HG03460 (cell line): ENCODE measurements around the gene PLEKHN1.
"Not testable (repeated sequence)": the region's sequence is repeated elsewhere in the genome, so short reads cannot be mapped to it uniquely, and the experiment has no call there.

Experiments used
- ATAC-seq: cut with Tn5 transposase; IDR thresholded peaks from one replicate; pipeline ENCODE4 v1.9.1; 2021; ENCODE audit not compliant: unreplicated experiment

The PLEKHN1 gene

DNA sequence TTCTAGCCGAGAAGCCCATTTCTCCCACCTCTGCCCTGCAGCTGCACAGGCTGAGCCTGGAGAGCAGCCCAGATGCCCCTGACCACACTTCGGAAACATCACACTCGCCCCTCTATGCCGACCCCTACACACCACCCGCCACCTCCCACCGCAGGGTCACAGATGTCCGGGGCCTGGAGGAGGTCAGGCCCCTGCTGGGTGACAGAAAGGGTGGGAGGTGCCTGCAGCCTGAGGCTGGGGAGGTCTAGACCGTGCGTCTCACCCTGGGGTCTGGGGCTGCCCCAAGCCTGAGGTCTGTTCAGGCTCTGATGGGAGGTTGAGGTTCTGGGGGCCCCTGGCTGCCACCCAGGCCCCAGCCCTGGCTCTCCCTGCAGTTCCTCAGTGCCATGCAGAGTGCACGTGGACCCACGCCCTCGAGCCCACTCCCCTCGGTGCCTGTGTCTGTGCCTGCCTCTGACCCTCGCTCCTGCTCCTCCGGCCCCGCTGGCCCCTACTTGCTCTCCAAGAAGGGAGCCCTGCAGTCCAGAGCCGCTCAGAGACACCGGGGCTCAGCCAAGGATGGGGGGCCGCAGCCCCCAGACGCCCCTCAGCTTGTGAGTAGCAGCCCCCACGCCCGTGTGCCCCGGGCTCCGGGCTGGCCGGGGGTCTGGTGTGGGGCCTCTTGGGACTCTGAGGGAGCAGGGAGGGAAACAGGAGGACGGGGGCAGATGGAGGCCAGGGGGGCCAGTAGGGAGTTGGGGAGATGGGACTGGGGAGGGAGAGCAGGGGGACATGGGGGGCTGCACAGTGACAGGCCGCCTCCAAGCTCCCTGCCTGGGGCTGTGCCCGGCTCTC is 7.4 kb downstream of the PLEKHN1 start:
- ATAC-seq = no peak

DNA sequence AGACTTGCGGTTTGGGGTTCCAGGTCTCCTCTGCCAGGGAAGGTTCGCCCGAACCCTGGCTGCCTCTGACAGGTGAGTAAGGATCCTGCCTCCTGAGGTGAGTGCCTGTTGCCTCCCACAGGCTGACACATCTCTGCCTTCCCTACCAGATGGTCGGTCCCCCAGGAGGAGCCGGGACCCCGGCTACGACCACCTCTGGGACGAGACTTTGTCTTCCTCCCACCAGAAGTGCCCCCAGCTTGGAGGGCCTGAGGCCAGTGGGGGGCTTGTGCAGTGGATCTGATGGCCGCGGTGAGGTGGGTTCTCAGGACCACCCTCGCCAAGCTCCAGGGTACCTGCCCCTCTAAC is 8.0 kb downstream of the PLEKHN1 start:
- no peak for ATAC-seq

DNA sequence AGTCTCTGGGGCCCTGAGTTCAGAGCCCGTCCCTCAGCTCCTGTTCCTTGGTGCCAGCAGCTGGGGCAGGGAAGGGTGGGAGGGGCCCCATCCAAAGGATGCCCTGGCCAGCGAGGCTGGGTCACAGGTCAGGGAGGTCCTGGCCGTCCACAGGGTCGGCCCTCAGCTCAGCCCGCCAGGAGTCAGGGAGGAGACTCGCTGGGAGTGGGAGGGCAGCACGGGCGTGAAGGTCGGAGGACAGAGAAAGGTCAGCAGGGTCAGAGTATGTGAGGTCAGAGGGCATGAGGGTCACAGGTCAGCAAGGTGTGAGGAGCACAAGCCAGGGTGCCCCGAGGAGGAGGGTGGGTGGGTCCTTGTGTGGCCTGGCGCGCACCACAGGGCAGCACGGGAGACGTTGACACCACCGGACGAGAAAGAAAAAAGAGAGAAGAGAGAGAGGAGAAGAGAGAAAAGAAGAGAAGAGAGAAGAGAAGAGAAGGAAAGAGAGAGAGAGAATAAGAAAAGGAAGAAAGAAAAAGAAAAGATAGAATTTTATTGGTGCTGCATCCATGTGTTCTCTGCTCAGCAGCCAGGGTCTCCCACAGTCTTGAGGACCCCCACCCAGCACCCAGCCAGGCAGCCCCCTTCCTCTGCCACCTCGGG is 8.5 kb downstream of the PLEKHN1 start:
- no peak for ATAC-seq

DNA sequence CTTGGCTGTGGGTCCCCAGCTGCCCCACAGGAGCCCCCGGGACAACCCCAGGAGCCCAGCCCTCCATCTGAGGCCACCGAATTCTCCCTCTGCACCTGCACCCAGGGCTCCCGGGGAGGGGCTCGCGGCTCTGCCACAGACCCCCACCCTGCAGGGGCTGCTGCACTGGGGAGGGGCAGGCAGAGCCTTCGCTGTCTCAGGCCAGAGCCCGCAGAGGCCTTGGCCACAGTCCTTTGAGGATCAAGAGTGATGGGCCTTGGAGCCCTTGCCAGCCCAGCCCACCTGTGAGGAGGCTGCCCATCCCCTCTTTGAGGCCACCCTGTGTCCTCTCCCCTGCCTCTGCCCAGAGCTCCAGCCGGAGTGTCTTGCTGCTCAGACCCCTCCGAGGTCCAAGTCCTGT is 9.1 kb downstream of the PLEKHN1 start:
- no peak for ATAC-seq

DNA sequence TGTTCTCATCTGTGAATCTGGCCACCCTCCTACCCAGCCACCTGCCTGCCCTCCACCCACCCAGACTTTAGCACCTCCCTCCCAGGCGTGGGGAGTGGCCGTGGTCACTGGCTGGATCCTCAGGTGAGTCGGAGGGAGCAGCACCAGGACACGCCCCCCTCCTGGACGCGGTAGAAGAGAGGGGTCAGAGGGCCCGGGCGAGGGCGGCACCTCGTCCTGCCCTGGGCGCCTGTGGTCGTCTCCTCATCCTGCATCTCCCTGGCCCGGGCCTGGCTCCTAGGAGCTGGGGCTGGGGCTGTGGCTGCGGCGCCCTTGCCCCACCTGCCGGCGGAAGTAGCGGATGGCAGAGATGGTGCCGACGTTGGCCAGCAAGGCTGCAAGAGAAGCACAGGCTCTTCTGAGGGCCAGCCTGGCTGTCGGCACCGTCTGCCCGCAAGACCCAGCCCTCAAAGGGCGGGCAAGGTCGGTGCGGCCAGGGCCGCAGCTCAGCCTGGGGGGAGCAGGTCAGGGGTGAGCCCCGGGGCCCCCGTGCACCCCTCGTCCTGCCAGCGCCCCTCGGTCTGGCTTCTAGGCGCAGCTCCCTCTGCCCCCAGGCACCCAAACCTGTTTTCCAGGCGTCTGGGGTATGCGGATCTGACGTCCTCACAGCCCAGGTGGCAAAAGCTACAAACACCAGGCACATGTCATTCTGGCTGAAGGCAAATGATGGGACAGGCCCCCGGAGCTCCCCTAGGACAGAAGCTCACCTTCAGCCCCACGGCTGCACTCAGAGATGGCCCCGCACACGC is 9.8 kb downstream of the PLEKHN1 start:
- no peak for ATAC-seq

DNA sequence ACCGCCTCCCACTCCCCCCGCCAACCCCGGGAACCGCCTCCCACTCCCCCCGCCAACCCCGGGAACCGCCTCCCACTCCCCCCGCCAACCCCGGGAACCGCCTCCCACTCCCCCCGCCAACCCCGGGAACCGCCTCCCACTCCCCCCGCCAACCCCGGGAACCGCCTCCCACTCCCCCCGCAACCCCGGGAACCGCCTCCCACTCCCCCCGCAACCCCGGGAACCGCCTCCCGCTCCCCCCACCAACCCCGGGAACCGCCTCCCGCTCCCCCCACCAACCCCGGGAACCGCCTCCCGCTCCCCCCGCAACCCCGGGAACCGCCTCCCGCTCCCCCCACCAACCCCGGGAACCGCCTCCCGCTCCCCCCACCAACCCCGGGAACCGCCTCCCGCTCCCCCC is 10.5 kb downstream of the PLEKHN1 start:
- ATAC-seq = not testable (repeated sequence)

DNA sequence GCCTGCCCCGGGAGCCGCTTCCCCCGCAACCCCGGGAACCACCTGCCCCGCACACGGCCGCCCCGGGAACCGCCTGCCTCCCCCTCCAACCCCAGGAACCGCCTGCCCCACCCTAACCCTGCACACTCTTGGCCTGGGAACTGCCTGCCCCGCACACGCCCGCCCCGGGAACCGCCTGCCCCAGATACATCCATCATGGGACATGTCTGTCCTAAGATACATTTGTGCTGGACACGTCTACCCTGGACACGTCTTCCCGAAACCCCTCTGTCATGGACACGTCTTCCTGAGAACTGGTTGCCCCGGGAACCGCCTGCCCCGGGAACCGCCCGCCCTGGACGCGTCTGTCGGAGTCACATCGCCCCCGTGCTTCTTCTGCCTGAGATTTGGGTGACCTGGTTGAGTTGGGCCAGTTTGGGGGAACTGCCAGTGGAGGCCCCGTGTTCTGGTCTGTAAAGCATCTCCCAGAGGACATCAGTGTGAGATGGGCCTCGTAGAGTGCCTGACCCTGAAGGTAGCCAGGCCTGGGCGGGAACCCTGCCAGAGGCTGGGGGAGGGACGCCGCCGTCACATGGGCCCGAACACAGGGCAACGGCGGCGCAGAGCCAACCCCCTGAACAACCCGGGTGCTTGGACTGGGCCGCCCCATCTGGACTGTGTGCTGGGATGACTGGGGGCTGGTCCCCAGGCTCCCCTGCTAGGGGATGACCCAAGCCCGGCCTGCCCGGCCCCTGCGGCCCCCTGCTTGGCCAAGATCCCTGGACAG is 12.0 kb downstream of the PLEKHN1 start:
- ATAC-seq = no peak

DNA sequence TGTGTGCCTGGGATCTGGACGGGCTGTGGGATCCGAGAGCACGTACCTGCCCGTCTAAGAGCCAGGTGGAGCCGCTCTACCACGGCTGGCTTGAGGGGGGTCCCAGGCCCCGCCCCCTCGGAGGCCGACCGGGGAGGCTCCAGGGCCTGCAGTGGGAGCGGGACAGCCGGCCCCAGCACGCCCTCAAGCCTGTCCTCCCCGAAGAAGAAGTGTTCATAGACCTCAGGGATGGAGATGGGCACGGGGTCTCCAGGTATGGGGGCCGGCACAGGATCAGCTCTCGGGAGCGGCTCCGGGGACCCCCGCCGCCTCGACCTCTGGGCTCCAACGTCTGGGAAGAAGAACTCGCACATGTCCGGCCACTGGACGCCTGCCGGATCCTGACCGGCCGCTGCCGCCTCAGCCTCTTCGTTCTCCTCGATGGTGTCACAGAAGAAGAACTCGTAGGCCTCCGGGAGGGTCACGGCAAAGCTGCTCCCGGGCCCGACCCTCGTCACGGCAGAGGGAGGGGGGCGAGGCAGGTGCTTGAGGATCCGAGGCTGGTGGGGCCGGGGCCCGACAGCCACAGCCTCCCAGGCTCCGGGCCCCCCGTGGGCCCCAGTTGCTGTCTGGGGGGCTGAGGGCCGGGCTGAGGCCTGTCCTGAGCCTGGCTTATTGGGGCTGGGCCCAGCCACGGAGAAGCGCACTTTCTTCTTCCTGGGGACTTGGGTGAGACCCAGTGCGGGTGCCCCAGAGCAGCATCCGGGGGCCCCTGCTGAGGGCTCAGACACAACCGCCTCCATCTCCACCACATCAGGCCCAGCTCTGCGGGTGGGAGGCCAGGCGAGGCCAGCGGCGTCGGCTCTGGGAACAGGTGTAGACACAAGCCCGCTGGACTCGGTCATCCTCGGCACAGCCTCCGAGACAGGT is 12.8 kb downstream of the PLEKHN1 start:
- ATAC-seq = no peak

DNA sequence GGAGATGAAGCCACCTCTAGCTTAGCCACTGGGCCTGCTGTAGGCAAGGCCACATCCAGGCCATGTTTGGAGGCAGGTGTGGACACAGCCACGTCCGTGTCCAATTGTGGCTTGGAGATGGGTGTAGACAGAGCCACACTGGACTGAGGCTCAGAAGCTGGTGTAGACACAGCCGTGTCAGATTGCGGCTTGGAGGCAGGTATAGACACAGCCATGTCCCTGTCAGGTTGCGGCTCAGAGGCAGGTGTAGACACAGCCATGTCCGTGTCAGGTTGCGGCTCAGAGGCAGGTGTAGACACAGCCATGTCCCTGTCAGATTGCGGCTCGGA is 13.4 kb downstream of the PLEKHN1 start:
- ATAC-seq = no peak

DNA sequence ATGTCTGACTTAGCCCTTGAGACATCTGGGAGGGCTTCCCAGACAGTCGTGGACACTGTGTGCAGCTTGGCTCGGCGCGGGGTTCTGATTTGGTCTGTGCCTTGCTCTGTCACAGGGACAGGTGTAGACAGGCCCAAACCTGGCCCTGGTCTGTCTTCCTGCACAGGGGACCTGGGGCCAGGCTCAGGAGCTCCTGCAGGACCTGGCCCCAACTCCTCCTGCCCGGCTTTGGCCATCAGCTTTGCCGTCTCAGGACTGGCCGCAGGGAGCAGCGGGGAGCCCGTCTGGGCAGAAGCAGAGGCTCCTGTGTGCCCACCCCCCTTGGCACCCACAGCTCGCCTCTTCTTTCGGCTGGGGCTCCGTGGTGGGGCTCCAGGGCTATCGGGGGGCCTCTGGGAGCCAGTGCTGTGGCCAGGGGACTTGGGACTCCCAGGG is 13.9 kb downstream of the PLEKHN1 start:
- no peak for ATAC-seq

DNA sequence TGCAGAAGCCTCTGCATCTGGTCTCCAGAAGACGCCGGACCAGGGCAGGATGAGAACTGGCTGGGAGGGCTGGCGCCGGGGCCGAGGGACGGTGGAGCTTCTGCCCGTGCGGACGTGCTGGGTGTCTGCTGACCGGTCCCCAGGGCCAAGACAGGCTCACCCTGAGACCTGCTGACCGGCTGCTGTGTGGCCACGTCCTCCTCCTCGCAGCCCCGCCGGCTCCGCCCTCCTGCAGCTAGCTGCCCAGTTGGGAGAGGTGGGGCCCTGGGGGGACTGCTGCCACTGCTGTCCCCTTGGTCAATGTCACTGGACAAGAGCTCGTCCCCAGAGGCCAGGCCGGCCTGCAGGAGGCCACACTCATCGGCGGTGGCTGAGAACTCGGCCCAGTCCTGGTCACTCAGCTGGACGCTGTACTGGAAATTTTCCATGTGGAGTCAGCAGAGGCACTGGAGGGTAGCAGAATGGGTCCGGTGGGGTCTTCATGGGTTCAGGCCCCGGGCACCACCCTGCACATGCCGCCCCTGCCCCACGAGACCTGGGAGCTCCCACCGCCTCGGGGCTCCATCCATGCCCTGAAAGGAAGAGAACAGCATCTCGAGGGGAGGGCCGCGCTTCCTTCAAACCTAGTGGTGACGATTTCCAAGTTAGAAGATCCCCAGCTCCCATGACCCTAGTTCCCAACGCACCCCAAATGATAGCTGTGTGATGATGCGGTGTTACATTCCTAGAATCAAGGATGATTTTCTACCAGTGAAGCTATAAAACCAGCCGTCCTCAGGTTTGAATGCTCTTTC is 14.5 kb downstream of the PLEKHN1 start:
- no peak for ATAC-seq

DNA sequence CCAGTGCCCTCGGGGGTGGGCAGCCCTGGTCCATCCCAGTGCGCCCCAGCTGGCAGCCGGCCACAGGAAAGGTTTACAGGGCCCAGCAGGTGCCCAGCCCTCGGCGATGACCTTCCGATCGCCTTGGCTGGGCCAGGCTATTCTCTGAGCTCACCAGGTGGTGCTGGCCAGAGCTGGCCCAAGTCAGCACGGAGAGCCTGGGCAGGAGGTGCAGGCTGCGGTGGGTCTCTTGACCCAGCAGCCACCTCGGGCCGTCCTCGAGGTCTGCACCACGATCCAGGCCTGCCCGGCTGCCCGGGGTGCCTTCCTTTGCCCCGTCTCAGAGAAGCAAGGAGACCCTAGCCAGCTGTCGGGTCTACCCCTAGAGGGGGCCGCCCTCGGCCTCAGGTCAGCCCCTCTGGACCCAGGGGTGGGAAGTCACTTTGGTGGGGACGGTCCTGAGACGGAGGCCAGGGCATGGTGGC is 15.2 kb downstream of the PLEKHN1 start:
- ATAC-seq = no peak

DNA sequence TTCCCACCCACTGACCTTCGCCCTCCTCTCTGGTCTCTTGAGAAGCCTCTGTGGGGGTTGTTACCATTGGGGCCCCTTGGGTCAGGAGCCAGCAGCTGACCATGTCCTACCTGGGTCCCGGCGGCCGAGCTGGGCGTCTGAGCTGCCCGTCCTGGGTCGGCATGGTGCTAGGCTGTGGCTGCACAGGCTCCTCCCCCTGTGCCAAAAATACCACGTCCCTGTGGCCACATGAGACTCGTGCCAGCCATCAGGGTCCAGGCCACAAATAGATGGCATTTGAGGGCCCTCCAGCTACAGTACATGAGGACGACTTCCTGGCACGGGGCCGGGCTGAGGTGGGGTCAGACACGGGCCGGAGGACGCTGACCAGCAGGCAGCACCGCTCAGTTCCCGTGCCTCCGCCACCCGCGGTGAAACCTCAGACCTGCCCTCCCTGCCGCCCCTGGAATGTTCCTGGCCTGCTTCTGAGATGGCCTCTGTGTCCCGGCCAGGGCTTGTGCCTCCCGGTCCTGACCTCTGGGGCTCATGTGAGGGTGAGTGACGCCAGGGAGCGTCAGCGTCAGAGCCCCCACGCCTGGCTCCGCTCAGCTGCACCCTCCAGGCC is 15.8 kb downstream of the PLEKHN1 start, which contains the start of gene PERM1:
Gene PERM1, minus strand, starts transcription at position 139 of the 604 bp plus-strand sequence. CDS start 1,064 bp downstream, outside the sequence.
- no peak for ATAC-seq

DNA sequence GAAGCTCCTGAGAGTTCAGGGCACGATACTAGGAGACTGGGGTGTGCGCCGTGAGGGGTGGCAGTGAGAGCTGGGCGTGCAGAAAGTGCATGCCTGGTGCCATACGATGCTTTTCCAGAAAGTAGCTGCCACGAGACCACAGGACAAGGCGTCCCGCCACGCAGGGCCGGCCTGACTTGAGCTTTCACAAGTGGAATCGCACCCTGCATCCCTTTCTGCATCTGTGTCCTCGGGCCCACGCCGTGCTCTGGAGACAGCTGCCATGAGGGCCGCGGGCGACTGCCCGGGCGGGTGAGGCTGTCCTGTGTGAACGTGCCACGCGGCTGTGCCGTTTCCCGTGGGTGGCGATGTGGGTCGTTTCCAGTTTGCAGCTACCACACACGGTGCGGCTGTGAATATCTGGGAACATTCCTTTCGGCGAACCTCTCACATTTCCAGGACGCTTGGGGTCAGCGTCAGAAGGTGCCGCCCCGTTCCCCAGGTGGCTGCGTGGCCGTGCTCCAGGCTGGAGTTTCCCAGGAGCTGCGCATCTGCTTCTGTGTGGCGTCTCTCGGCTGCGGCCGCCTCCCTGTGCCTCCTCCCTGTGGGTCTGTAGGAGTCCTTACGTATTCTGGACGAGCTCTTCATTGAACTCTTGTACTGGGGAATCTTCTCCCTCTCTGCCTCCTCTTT is 16.6 kb downstream of the PLEKHN1 start:
- no peak for ATAC-seq

DNA sequence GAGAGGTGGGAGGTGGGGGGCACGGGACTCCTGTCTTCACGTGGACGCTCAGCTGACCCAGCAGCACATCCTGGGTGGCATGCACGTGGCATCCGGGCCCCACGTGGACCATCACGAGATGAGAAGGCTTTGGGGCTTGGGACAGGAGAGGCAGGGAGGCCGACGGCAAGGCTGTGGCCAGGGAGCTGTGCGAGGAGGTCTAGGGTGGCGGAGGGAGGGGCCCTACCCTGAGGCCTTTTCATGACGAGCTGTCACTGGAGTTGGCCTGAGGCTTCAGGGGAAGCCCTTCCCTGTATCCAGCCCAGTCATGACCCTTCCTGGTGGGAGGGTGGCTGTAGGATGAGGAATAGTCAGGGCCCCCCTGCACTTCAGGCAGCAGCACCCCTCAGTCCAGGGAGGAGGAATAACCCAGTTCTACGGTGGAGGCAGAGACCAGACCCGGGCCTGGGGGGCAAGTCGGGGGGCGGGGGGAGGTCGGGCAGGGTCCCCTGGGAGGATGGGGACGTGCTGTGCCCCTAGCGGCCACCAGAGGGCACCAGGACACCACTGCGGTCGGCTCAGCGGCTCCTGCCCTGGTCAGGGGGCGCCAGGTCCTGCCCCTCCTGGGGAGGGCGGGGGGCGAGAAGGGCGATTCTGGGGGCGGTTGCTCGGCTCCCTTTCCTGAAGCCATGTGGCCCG is 17.7 kb downstream of the PLEKHN1 start:
- ATAC-seq = no peak

DNA sequence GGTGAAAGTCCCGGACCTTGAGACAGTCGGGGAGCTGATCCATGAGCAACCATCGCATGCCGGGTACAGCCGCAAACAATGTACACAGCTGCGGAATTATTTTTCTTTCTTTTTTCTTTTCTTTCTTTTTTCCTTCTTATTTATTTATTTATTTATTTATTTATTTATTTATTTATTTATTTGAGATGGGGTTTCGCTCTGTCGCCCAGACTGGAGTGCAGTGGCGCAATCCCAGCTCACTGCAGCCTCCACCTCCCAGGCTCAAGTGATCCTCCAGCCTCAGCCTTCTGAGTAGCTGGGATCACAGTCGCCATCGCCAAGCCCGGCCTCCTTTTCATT is 18.2 kb downstream of the PLEKHN1 start:
- no peak for ATAC-seq

DNA sequence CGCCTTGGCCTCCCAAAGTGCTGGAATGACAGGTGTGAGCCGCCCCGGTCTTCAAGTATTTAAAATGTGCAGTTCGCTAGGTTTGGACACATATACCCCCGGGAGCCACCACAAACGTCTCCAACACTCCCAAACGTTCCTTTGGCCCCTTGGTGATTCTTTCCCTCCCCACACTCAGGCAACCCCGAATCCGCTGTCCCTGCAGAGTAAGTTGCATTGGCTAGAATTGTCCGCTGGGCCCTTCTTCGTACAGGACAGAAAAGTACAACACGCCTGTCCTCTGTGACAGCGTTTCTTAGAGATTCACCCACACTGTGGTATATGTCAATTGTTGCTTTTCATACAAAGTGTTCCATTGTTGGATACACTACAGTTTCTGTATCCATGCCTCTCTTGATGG is 18.8 kb downstream of the PLEKHN1 start:
- no peak for ATAC-seq

DNA sequence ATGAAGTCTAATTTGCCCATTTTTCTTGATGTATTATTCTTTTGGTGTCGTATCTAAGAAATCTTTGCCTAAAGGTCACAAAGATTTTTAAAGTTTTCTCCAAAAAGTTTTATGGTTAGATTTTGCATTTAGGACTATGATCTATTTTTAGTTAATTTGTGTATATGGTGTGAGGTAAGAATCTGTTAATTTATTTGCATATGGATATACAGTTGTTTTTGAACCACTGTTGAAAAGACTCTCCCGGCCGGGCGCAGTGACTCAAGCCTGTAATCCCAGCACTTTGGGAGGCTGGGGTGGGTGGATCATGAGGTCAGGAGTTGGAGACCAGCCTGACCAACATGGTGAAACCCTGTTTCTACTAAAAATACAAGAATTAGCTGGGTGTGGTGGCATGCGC is 21.8 kb downstream of the PLEKHN1 start:
- ATAC-seq = not testable (repeated sequence)
